Skeletal muscle tissue (tissue), 4 donors: ENCODE data around the gene CARD14. TPM values are rescaled to one million over a fixed set of nuclear protein-coding genes. Genes with fewer than 3 reads are reported as not detected.
A peak's percentile ranks its signal among the peaks of the same experiment; 100 is the strongest.

ENCODE experiments used
- H3K27ac ChIP-seq: one replicate; pipeline ENCODE4 v1.7.0; 2013; ENCODE audit warnings: mild to moderate bottlenecking, low read depth, low read length, inconsistent platforms
- H3K27me3 ChIP-seq, 3 donors: one replicate each; pipeline ENCODE4 v1.7.0; 2013; ENCODE audit warnings: low read length in 3 of 3; ENCODE audit not compliant: control insufficient read depth in 3 of 3, insufficient read depth in 3 of 3
- H3K36me3 ChIP-seq, 3 donors: one replicate each; pipeline ENCODE4 v1.7.0; 2013; ENCODE audit warnings: low read length in 3 of 3; ENCODE audit not compliant: control insufficient read depth in 3 of 3, insufficient read depth in 3 of 3
- H3K4me1 ChIP-seq, 3 donors: one replicate each; pipeline ENCODE4 v1.7.0; 2013; ENCODE audit warnings: low read length in 3 of 3, mild to moderate bottlenecking in 3 of 3; ENCODE audit not compliant: control insufficient read depth in 3 of 3, insufficient read depth in 3 of 3
- H3K4me3 ChIP-seq, 3 donors: one replicate each; pipeline ENCODE4 v1.7.0; 2013; ENCODE audit warnings: low read length in 3 of 3
- H3K9ac ChIP-seq, 3 donors: one replicate each; pipeline ENCODE4 v1.7.0; 2013; ENCODE audit warnings: low read length in 3 of 3, mild to moderate bottlenecking in 3 of 3, moderate library complexity in 2 of 3, low read depth in 1 of 3
- H3K9me3 ChIP-seq, 3 donors: one replicate each; pipeline ENCODE4 v1.7.0; 2013; ENCODE audit warnings: low read length in 3 of 3; ENCODE audit not compliant: control insufficient read depth in 3 of 3
- total RNA-seq: library from RNA; depleted of rRNA; stranded (reverse); fragments of >200 nt; gene quantifications from one replicate; pipeline ENCODE4 v1.2.3, GENCODE V29; 2014
- donor health status: Osteomylitis.

Gene CARD14
- total RNA-seq, 1 donor from 2014 or later, result 0.52 TPM

DNA sequence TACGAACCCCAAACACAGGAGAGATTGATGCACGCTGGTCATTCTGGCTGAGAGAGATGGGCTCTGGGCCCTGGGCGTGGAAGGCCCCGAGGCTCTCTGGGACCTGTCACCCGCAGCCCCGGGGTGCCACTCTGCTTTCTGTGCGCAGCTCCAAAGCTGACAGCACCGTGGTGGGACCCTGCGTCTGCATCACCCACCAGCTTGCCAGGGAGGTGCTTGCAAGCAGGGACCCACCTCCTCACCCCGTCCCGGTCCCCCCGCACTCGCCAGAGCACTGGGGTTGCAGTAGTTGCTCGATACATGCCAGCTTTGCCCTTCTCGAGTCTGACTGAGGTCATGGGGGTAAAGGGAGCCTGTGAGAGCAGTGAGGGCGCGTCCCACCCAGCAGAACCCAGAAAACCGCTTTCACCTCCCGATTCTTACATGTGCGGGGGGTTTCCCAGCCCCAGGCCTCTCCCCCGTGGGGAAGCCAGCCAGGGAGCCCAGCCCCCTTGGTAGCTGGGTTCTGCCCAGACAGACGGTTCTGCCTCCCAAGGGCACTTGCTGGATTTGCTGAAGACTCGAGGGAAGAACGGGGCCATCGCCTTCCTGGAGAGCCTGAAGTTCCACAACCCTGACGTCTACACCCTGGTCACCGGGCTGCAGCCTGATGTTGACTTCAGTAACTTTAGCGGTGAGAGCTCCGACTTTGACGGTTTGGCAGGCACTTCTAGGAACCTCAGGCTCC lies 12.5 kb downstream of the CARD14 start:
- Histone ChIP-seq H3K4me3 (no peak overlapping the region), H3K27me3 (peaks cover 3 to 17% (median 14%) of the 10 kb centered on the region in 3 donors)

DNA sequence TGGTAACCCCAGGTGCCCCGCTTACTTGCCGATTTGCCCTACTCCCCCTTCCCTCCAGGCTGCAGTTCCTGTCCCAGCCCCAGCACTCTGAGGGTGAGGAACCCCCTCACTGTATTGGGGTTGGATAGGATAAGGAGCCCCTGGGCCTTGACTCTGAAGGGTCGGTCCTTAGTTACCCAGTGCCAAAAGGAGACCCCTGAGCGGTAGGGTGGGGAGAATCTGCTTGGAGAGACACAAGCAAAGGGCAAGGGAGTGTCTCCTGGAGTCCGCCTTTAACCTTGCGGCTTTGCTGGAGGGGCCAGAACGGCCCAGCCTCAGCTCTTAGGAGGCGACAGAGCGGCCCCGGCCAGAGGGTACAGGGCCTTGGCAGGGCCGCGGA lies 13.0 kb downstream of the CARD14 start:
- H3K9ac ChIP-seq, result no peak overlapping the region
- H3K27ac ChIP-seq, result no peak overlapping the region
- H3K4me3 ChIP-seq, result no peak overlapping the region
- no peaks in the 10 kb centered on the region for H3K9me3 ChIP-seq
- peaks cover 3 to 21% (median 14%) of the 10 kb centered on the region in 3 donors for H3K27me3 ChIP-seq
- no peaks in the 10 kb centered on the region for H3K36me3 ChIP-seq
- peaks cover 6 to 9% (median 6%) of the 10 kb centered on the region in 3 donors for H3K4me1 ChIP-seq

More for the DNA sequence above, 12.5 kb downstream of the CARD14 start:
- peaks cover 1 to 3% (median 3%) of the 10 kb centered on the region in 3 donors for H3K4me1 ChIP-seq
- no peaks in the 10 kb centered on the region for H3K36me3 ChIP-seq
- no peaks in the 10 kb centered on the region for H3K9me3 ChIP-seq
- no peak overlapping the region for H3K9ac ChIP-seq
- H3K27ac ChIP-seq, result no peak overlapping the region

DNA sequence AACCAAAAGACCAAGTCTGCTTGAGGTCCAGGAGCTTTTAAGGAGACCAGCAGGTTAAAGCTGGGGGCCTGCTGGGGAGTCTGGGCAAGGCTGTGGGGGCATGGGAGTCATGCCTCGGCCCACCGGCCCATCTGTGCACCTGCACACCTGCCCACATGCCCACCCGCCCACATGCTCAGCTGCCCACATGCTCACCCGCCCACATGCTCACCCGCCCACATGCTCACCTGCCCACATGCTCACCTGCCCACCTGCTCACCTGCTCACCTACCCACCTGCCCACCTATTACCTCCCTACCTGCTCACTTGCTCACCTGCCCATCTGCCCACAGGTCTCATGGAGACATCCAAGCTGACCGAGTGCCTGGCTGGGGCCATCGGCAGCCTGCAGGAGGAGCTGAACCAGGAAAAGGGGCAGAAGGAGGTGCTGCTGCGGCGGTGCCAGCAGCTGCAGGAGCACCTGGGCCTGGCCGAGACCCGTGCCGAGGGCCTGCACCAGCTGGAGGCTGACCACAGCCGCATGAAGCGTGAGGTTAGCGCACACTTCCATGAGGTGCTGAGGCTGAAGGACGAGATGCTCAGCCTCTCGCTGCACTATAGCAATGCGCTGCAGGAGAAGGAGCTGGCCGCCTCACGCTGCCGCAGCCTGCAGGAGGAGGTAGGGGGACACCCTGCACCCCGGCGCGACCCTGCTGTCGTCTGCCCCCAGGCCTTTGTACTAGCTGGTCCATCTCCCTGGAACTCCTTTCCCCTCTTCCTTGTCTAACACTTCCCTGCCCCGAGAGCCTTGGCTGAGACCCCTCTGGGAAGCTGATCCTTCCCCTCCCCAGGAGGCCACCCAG lies 14.0 kb downstream of the CARD14 start:
- Histone ChIP-seq H3K27ac (no peak overlapping the region), H3K9ac (no peak overlapping the region), H3K36me3 (no peaks in the 10 kb centered on the region), H3K27me3 (peaks cover 3 to 23% (median 14%) of the 10 kb centered on the region in 3 donors), H3K4me1 (peaks cover 9 to 12% (median 11%) of the 10 kb centered on the region in 3 donors), H3K9me3 (no peaks in the 10 kb centered on the region), H3K4me3 (no peak overlapping the region)

DNA sequence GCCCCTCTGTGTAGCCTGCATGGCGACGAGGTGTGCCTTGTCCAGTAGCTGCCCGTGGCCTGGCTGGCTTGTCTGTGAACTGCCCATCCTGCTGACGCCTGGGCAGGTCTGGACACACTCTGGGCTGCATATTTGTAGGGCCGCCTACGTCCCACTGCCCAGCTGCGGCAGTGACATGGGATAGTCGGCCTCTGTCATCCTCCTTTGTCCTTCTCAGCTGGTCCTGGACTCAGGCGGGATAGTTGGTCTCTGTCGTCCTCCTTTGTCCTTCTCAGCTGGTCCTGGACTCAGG lies 14.5 kb downstream of the CARD14 start:
- Histone ChIP-seq H3K4me3 (no peak overlapping the region), H3K36me3 (no peaks in the 10 kb centered on the region), H3K4me1 (peaks cover 9 to 12% (median 11%) of the 10 kb centered on the region in 3 donors), H3K9ac (no peak overlapping the region), H3K9me3 (no peaks in the 10 kb centered on the region), H3K27me3 (peaks cover 3 to 23% (median 14%) of the 10 kb centered on the region in 3 donors), H3K27ac (no peak overlapping the region)

DNA sequence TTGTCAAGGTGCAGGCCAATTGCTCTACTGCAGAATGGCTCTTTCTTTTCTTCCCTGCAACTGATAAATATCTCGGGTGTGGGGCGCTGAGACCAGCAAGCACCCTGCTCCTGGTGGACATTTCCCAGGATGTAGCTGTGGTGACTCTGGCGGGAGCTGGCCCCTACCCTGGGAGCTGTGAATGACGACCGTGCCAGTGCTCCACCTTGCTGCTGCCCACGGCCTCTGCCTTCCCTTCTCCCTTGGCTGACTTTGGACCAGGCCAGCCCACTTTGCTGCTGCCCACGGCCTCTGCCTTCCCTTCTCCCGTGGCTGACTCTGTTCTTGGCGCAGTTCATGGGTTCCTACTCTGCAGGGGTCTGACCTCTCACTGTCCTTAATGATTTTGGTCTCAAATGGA lies 16.1 kb downstream of the CARD14 start:
- no peaks in the 10 kb centered on the region for H3K36me3 ChIP-seq
- H3K27me3 ChIP-seq, result peaks cover 4 to 21% (median 12%) of the 10 kb centered on the region in 3 donors

DNA sequence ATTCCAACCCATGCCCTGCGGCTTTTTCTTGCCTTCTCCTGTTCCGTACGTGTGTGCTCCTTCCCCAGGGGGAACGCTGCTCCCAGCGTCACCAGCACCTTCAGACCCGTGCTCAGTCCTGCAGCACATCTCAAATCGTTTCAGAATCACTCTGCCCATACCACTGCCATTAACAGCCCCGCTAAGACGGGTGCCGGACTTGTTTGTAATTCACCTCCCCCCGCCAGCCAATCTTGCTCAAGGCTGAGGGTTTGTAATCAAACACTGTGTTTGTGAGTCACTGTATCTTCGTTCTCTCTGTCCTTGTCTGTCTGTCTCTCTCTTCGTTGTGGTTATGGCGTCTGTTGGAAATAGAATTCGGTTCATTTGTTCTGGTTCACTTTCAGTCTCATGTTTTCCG lies 17.3 kb downstream of the CARD14 start:
- Histone ChIP-seq H3K4me3 (peak overlapping the region in 2 of 3 donors; percentile 42 to 48), H3K36me3 (no peaks in the 10 kb centered on the region), H3K27ac (peak overlapping the region; percentile 39), H3K9me3 (no peaks in the 10 kb centered on the region), H3K9ac (peak overlapping the region in 2 of 3 donors; percentile 29 to 40), H3K27me3 (peaks cover 6 to 30% (median 17%) of the 10 kb centered on the region in 3 donors), H3K4me1 (peaks cover 15 to 23% (median 17%) of the 10 kb centered on the region in 3 donors)

More for the DNA sequence above, 16.1 kb downstream of the CARD14 start:
- Histone ChIP-seq H3K9me3 (no peaks in the 10 kb centered on the region), H3K4me1 (peaks cover 9 to 12% (median 11%) of the 10 kb centered on the region in 3 donors), H3K9ac (no peak overlapping the region), H3K4me3 (no peak overlapping the region), H3K27ac (no peak overlapping the region)

DNA sequence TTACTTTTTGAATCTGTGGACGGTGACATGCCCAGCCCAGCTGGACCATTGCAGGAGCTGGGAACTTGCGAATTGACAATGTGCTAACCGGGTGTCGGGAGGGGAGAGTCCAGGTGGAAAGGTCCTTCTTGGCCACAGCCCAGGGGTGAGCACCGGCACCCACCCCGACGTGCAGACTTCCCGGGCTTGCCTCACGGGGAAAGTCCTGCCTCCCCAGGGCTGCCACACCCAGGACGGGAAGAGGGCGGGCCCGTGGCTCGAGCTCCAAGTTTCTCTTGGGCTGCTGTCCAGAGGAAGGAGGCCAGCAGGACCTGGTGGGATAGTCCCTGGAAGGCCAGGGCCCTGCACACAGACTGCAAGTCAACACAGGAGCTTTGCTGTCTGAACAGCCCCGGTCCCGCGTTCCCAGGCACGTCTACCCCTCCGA lies 17.7 kb downstream of the CARD14 start:
- Histone ChIP-seq H3K36me3 (no peaks in the 10 kb centered on the region), H3K27me3 (peaks cover 6 to 32% (median 14%) of the 10 kb centered on the region in 3 donors), H3K9ac (peak overlapping the region; percentile 3 to 40 (median 29)), H3K9me3 (no peaks in the 10 kb centered on the region), H3K27ac (peak overlapping the region; percentile 39), H3K4me3 (peak overlapping the region in 2 of 3 donors; percentile 42 to 48), H3K4me1 (peaks cover 15 to 25% (median 20%) of the 10 kb centered on the region in 3 donors)

DNA sequence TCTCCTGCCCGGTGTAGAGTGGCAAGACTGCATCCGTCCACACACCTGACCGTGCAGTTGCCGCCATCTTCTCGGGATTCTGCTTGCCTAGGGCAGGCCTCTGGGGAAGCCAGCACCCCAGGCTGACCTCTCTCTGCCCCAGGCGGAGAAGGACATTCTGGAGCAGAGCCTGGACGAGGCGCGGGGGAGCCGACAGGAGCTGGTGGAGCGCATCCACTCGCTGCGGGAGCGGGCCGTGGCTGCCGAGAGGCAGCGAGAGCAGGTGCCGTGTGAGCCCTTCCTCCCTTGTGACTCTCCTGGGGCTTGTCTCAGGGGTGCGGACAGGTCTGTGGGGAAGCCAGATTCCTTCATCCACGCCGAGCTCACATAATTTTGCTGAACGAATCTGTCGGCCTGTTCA lies 19.8 kb downstream of the CARD14 start:
- Histone ChIP-seq H3K4me1 (peaks cover 15 to 25% (median 20%) of the 10 kb centered on the region in 3 donors), H3K9me3 (no peaks in the 10 kb centered on the region), H3K27me3 (peaks cover 7 to 45% (median 12%) of the 10 kb centered on the region in 3 donors), H3K4me3 (no peak overlapping the region), H3K36me3 (no peaks in the 10 kb centered on the region), H3K27ac (no peak overlapping the region), H3K9ac (no peak overlapping the region)

DNA sequence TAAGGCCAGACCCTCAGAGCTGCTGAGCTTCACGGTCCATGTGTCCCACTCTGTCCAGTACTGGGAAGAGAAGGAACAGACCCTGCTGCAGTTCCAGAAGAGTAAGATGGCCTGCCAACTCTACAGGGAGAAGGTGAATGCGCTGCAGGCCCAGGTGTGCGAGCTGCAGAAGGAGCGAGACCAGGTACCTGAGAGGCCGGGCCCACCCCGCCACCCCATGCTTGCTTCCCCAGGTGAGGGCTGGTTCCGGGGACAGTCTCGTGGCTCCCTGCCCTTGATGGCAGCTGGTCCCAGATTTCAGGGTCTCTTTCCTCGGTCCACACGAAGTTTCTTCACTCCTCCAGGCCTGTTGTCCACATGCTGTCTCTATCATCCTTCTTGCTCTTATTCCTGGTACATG lies 20.9 kb downstream of the CARD14 start:
- Histone ChIP-seq H3K4me1 (peaks cover 18 to 25% (median 20%) of the 10 kb centered on the region in 3 donors), H3K4me3 (no peak overlapping the region), H3K27me3 (peaks cover 7 to 55% (median 12%) of the 10 kb centered on the region in 3 donors), H3K36me3 (no peaks in the 10 kb centered on the region), H3K9ac (no peak overlapping the region), H3K9me3 (no peaks in the 10 kb centered on the region), H3K27ac (no peak overlapping the region)

DNA sequence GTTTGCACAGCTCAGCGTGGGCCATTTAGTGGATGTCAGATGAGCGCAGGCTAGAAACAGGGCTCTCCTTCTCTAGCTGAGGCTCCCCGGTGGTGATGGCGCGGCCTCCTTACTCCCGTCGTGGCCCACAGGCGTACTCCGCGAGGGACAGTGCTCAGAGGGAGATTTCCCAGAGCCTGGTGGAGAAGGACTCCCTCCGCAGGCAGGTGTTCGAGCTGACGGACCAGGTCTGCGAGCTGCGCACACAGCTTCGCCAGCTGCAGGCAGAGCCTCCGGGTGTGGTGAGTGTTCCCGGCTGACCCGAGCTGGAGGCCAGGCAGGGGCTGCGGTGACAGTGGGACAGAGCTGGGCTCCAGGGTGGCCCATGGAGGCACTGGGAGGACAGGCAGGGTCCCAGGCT lies 21.4 kb downstream of the CARD14 start:
- H3K27ac ChIP-seq, result no peak overlapping the region
- no peaks in the 10 kb centered on the region for H3K36me3 ChIP-seq
- H3K4me3 ChIP-seq, result no peak overlapping the region
- peaks cover 20 to 25% (median 20%) of the 10 kb centered on the region in 3 donors for H3K4me1 ChIP-seq
- peaks cover 7 to 58% (median 12%) of the 10 kb centered on the region in 3 donors for H3K27me3 ChIP-seq
- H3K9me3 ChIP-seq, result no peaks in the 10 kb centered on the region
- no peak overlapping the region for H3K9ac ChIP-seq
